Renal pelvis (tissue), 4 donors: ENCODE results near the gene ECE1. TPM values are rescaled to one million over a fixed set of nuclear protein-coding genes. Genes with fewer than 3 reads are reported as not detected.
A peak's percentile ranks its signal among the peaks of the same experiment; 100 is the strongest.
"Not testable (repeated sequence)": the region's sequence is repeated elsewhere in the genome, so short reads cannot be mapped to it uniquely, and the experiment has no call there.

Experiments
- DNase-seq: peaks from one replicate; pipeline ENCODE4 v3.0.0-alpha.2; 2013
- polyA plus RNA-seq, 3 donors: library from polyadenylated mRNA; unstranded; fragments of 120-200 nt; gene quantifications; one replicate each; pipeline ENCODE4 v1.2.1, GENCODE V29; 2013; ENCODE audit not compliant: insufficient read length in 3 of 3

The ECE1 gene
- polyA plus RNA-seq, 3 donors, result 42.0 to 51.7 (median 46.9) TPM

DNA sequence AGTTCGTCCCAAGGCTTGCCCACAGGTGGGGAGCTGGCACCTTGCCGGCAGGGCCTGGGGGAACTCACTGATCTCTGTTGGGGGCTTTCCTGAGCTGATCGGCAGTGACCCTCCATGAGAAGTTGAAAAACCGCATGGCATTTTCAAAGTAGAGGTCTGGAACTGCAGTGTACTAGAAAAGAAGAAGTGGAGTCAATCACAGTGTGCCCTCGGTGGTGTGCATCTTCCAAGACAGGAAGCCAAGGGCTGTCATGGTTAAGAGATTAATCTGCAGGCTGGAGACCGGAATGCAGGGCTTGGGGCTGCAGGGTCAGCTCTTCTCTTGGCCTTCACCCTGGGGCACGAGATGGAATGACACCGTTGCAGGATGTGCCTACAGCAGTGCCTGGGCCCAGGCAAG, 56.8 kb downstream of the ECE1 start:
- DNase-seq, result no peak

DNA sequence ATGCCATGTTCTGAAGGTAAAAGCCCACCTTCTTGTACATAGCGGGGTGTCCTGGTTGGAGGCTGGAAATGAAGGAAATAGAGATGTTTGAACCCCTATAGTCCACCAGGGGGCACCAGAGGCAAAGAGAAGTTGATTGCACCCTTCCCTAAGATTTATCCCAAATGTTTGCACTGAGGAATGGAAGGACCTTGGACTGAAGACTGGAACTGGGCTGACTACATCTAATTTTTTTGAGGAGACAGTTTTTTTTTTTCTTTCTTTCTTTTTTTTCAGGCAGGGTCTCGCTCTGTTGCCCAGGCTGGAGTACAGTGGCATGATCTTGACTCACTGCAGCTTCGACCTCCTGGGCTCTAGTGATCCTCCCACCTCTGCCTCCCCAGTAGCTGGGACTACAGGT, 58.2 kb downstream of the ECE1 start:
- DNase-seq, result peak; percentile 65

DNA sequence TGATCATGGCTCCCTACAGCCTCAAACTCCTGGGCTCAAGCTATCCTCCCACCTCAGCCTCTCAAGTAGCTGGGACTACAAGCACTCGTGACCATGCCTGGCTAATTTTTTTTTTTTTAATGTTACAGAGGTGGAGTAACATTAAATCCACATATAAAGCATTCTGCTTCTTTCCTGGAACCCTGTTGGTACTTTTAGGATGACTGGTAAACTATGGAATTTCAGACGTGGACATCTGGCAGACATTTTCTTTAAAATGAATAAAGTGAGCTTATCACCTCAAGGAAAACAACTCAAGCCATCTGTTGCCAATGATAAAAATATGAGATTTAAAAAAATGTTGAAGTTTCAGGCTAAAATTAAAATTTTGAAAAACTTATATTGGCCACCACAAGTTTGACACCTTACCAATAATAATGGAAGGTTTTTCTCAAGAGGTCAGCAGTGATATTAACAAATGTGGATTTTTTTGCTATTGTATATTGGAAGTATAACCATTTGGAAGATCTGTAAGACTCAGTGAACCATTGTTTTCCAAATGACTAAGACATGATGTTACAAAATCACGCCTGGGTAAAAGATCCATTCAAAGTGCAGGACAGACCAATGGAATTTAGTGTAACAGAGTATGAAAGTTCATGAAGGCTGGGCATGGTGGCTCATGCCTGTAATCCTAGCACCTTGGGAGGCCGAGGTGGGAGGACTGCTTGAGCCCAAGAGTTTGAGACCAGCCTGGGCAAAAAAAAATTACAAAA, 60.8 kb downstream of the ECE1 start:
- DNase-seq, result no peak

DNA sequence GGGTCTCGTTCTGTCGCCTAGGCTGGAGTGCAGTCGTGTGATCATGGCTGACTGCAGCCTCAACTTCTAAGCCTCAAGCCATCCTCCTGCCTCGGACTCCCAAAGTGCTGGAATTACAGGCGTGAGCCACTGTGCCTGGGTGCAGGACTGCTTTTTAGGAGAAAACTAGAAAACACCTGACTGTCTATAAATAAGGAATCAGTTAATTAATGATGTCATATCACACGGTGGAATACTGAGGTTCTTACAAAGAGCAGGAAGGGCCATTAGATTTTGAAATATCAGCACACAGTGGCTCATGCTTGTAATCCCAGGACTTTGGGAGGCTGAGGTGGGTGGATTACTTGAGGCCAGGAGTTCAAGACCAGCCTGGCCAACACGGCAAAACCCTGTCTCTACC, 62.0 kb downstream of the ECE1 start:
- not testable (repeated sequence) for DNase-seq

DNA sequence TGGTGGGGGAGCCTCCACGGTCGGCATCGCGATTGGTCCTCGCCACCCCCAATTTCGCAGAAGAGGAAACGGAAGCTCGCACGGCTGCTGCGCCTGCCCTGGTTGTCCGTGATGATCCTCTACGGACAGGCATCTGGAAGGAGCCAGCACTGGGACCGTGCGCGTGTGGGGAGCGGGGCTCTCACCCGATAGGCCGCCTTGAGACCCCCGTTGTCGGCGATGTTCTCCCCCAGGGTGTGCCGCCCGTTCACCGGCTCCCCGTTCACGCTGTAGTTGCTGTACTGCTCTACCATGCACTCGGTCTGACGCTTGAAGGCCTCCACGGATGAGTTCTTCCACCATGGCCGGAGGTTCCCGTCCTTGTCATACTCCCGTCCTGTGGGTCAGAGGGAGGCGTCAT, 65.2 kb downstream of the ECE1 start:
- no peak for DNase-seq

DNA sequence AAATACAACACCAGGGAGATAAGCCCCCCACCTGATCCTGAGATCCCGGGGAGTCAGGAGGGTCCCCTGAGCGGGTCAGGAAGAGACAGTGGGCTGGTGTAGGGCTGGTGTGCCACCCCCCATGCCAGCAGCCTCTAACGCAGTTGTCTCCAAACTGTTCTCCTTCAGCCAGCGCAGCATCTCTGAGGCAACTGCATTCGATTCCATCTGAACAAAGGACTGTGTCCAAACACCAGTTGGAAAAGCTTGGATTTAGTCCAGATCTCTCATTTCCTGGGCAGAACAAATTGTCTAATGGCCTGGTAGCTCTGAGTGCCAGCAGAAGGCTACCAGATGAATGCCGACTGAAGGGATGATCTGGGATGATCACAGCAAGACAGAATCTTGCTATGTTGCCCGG, 69.4 kb downstream of the ECE1 start:
- DNase-seq, result no peak

DNA sequence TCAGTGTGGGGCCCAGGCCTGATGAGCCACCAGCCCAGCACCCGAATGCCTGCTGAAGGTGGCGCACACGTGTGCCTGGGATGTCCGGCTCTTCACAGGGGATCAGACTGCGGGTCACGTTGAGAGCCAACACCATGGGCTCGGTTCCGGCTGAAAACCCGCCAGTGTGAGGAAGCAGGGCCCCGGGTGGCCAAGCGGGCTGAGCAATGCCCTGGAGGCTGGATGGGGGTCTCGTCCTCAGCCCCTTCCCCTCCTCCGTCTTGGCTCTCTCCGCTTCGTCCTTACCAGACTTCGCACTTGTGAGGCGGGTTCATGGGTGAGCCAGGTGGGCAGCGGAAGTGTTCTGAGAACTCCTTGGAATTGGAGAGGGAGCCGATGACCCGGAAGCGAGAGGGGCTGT, 70.6 kb downstream of the ECE1 start:
- no peak for DNase-seq

DNA sequence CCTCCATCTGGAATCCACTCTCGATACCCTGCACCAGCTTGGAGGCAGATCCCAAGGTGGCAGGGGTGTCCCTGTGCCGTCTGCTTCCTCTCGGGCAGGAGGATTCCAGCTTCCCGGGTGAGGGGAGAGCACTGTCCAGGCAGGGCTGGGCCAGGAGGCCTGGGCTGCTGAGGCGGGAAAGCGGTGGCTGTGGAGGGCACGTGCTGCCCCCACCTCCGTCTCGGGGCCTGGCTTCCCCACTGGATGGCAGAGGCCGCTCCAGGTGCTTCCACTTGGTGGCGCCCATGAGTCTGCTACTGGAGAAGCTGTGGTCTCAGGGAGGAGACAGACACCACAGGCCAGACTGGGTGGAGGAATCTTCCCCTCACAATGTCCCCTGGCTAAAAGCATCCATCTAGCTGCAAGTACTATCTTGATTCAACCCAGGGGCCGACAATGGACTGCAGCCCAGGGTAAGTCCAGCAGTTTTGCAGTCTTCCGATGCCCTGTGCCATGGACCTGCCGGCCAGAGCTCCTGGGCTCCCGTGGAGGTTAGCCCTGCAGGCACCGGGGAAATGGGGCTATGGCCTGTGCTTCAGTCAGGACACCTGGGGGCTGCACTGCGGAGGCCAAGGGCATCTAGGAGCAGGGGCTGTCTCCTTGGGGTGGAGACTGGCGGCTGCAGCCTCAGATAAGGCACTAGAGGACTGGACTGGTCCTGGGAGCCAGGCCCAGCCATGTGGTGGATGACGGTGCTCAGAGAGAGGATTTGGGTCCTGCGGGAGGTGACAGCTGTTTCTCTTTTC, 72.3 kb downstream of the ECE1 start:
- no peak for DNase-seq

DNA sequence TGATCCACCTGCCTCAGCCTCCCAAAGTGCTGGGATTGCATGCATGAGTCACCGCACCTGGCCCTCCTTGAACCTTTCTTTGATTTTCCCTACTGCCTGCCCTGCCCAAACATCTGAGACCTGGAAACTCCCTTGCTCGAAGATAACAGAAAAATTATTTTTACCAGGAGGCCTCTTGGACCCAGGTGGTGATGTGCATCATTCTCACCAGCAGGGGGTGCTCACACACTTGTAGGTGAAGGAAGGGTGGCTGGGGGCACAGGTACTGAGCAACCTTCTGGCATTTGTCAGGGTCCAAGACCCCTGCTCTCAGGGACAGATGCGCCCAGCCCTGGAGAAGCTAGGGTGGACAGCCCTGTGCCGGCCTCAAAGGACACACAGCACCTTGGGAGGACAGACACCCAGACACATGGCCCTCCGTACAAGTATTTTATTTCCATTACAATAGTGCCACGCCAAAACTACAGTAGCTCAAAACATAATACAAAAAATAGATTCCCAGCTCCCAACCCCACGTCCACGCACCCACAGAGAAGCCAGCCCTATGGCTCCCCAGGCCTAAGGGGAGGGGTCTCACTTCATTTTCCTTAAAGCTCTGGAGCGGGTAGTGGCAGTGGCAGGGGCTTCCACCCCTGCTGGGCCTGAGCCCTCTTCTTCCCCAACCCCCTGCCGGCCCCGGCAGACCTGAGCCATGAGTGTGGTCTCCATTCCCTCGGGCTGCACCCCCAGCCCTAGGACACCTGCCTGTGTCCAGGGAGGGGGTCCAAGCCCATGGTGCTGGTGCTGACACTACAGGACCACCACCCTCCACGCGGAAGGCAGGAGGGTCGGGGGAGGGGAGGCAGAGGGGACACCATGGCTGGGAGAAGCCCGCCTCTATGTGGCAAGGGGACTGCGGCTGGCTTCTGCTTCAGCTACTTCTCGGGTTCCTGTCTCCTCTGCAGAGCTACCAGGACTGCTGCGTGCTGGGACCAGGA, 73.1 kb downstream of the ECE1 start:
- DNase-seq, result no peak

DNA sequence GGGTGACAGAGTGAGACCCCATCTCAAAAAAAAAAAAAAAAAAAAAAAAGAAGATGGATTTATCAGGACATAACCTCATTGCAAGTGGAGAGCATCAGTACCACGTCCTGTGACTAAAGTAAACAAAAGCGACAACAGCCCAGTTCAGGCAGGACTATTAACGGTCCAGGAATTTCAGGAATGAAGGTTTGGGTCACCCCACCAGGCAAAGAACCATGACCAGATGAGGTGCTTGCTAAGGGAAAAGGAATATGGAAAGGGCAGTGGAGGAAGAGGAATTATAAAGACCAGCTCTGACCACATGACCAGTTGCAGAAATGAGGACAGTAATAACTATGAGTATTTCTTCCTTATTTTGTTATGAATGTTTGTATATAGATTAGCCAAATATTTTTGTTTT, 78.1 kb downstream of the ECE1 start:
- no peak for DNase-seq

DNA sequence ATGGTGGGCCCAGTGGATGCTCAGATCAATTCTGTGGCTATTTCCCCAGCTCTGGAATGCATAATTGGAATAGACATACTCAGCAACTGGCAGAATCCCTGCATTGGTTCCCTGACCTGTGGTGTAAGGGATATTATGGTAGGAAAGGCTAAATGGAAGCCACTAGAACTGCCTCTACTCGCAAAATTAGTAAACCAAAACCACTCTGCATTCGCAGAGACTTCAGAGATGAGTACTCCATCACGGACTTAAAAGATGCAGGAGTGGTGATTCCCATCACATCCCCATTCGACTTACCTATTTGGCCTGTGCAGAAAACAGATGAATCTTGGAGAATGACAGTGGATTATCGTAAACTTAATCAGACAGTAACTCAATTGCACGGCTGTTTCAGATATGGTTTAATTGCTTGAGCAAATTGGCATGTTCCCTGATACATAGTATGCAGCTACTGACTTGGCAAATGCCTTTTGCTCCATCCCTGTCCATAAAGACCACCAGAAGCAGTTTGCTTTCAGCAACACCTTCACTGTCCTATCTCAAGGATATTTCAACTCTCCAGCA, 82.0 kb downstream of the ECE1 start:
- not testable (repeated sequence) for DNase-seq

DNA sequence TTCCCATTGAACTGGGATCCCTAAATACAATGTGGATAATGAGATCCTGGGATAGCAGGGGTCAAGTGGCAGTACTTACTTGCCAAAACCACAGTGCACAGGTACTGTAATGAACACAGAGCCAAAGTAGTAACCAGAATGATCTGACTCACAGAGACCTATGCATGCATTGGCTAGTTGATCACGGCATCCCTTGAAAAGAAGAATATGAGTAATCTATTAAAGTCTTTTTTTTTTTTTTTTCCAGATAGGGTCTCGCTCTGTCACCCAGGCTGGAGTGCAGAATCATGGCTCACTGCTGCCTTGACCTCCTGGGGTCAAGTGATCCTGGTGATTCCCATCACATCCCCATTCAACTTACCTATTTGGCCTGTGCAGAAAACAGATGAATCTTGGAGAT, 84.1 kb downstream of the ECE1 start:
- no peak for DNase-seq

DNA sequence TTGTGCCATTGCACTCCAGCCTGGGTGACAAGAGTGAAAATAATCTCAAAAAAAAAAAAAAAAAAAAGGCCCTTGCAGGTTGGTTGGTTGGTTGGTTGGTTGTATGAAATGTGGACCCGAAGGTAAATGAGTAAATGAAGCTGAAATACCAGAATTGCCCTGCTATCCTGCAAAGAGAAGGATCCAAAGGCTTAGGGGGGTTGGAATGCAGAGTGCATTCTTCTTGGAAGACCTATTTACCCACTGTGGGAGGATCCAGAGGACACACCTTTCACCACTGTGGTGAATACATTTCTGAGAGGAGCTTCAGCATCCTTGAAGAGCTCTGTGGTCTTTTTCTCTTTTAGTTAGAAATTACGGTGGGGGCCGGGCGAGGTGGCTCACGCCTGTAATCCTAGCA, 84.8 kb downstream of the ECE1 start:
- no peak for DNase-seq

DNA sequence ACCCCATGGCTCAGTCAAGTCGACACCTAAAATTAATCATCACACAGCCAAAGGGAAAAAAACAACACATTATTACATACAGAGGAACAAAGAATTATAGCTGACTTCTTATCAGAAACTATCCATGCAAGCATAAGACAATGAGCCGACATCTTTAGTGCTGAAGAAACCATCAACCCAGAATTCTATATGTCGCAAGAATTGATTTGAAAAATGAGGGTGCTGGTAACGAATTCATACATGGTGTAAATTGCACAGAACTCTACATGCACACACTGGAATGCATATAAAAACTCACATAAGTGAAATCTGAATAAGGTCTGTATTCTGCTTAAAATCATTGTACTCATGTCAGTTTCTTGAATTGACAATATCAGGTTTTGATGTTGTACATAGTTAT, 88.6 kb downstream of the ECE1 start:
- DNase-seq, result no peak

DNA sequence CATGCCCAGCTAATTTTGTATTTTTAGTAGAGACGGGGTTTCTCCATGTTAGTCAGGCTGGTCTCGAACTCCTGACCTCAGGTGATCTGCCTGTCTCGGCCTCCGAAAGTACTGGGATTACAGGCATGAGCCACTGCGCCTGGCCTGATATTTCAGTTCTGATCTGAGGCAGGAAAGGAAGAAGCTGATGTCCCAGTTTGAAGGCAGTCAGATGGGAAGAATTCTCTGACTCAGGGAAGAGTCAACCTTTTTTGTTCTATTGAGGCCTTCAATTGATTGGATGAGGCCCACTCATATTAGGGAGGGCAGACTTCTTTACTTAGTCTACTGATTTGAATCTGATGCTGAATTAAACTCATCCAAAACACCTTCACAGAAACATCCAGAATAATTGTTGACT, 89.0 kb downstream of the ECE1 start:
- DNase-seq, result not testable (repeated sequence)

DNA sequence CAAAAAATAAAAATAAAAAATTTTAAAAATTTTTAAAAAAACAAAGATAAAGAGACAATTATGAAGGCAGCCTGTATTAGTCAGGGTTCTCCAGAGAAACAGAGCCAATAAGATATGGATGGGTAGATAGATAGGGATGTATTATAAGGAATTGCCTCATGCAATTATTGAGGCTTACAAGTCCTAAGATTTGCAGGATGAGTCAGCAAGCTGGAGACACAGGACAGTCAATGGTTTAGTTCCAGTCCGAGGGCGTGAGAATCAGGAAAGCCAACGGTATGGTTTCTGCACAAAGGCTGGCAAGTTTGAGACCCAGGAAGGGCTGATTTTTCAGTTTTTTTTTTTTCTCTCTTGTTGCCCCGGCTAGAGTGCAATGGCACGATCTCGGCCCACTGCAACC, 89.5 kb downstream of the ECE1 start:
- DNase-seq, result no peak

DNA sequence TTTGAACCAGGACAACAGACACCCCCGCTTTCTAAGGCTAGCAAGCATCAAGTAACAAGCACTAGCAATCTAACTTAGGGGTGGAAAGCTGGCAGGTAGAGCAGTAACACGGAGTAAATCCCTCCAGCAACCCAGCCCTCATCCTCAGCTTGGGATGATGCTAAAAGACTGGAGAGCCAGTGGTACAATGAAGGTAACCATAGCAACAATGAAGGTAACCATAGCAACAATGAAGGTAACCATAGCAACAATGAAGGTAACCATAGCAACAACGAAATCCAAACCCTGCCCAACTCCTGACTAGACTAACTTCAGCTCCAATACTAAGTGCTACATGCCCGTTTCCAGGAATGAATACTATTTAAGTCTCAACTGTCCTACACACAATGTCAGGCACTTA, 91.3 kb downstream of the ECE1 start:
- DNase-seq, result no peak

DNA sequence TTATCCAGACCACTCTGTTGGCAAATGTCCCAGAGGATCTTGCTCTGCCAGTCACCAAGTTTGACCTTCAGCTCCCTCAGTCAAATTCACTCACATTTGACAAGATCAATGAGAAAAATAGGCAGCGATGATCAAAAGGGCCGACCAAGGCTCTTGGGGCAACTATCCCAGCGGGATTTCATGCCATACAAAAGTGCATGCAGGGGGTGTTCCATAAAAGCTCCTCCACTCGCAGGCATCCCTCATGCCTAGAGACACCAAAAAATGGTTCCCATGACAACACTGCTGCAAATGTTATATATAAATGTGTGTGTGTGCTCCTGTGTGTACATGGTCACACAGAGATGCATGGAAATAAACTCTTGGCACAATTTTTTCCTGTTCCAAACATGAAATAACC, 97.4 kb downstream of the ECE1 start:
- DNase-seq, result no peak

DNA sequence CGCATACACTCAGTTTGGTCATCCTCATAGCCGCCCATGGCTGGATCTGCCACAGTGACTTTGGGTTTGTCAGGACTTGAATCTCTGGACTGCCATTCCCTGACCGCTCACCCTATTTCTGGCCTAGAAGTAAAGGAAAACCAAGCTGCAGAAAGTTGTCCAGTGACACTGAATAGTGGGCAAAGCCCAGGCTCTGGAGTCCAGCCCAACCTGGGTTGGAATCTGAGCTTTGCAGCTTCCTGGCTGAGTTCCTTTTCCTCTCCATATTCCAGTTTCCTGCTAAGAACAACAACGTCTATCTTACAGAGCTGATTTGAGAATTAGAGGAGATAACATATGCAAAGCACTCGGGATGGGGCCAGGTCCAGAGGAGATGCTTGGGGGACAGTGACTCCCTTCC, 98.0 kb downstream of the ECE1 start:
- no peak for DNase-seq

DNA sequence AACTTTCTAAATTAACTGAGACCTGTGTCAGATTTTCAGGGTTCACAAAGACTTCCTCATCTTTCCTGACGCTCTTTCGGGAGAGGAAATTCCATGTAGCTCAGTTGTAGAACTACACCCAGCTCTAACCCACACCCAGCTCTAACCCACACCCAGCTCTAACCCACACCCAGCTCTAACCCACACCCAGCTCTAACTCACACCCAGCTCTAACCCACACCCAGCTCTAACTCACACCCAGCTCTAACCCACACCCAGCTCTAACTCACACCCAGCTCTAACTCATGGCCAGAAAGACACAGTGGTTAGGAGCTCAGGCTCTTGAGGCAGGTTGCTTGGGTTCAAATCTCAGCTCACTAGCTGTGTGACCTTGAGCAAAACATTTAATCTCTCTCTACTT, 99.5 kb downstream of the ECE1 start:
- DNase-seq, result not testable (repeated sequence)

DNA sequence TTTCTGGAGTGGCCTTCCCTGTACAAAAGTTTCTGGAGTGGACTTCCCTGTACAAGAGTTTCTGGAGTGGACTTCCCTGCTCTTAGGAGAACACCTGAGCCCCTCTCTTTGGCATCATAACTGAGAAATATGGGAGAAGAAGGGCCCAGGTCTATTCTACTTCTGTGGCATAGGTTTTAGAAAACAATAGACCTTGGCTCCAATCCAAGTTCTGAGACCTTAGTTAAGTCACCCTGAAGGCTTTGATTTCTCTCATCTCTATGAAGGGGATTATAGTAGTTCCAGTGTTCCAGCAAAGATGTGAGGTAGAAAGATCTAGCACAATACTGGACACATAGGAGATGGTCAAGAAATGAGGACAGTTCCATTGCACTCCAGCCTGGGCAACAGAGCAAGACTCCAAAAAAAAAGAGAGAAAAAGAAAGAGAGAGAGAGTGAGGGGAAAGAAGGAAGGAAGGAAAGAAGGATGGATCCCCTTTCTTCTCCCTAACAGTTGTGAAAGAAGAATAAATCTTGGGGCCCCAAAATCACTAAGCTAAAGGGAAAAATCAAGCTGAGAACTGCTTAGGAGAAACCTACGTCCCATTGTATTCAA, 100.3 kb downstream of the ECE1 start:
- no peak for DNase-seq

DNA sequence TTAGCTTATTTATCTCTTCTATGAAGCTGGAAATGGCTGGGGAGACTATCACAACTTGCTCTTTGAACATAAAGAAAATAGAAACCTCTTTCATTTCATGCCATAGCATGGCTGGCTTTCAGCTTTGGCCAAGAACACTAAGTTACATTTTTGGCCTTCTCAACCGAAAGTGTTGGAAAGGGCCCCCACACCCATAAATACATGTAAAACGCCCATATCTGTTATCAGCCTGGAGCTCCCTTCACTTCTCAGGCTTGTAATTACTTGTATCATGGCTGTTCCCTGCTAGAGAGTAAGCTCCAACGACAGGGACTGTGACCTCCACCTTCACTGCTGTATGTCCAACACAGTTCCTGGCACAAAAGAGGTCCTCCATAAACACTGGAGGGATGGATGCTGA, 100.8 kb downstream of the ECE1 start:
- DNase-seq, result no peak
